Activated naive CD8-positive, alpha-beta T cell treated with anti-CD3 and anti-CD28 coated beads for 36 hours (primary cell): ENCODE measurements around the gene PABPN1L. TPM values are rescaled to one million over a fixed set of nuclear protein-coding genes. Genes with fewer than 3 reads are reported as not detected.
"Not testable (repeated sequence)": the region's sequence is repeated elsewhere in the genome, so short reads cannot be mapped to it uniquely, and the experiment has no call there.

ENCODE experiments used
- DNase-seq: peaks from one replicate; pipeline ENCODE4 v3.0.0; 2021
- H3K27ac Mint-ChIP-seq: one replicate; pipeline ENCODE4 v1.8.0; 2022; ENCODE audit warnings: mild to moderate bottlenecking, moderate library complexity, mixed read lengths
- H3K27me3 Mint-ChIP-seq: one replicate; pipeline ENCODE4 v1.8.0; 2022; ENCODE audit warnings: mild to moderate bottlenecking, mixed read lengths
- H3K36me3 Mint-ChIP-seq: one replicate; pipeline ENCODE4 v1.8.0; 2021; ENCODE audit warnings: mild to moderate bottlenecking, mixed read lengths
- H3K4me1 Mint-ChIP-seq: one replicate; pipeline ENCODE4 v1.8.0; 2021; ENCODE audit warnings: mixed read lengths
- H3K4me3 Mint-ChIP-seq: one replicate; pipeline ENCODE4 v1.8.0; 2022; ENCODE audit warnings: mild to moderate bottlenecking, moderate library complexity, mixed read lengths
- H3K9me3 Mint-ChIP-seq: one replicate; pipeline ENCODE4 v1.8.0; 2022; ENCODE audit warnings: mixed read lengths
- total RNA-seq, 2 experiments: library from RNA; stranded (reverse); gene quantifications; one replicate each; pipeline ENCODE4 v1.2.3, GENCODE V29; 2021

The PABPN1L gene
- total RNA-seq, 2 experiments from 2014 or later = not detected

GRCh38 chr16:88893127-88893968 is 26.9 kb upstream of the PABPN1L start:
- no peaks in the 10 kb centered on the region for H3K27me3 Mint-ChIP-seq
- H3K27ac Mint-ChIP-seq = no peak overlapping the region
- no peaks in the 10 kb centered on the region for H3K36me3 Mint-ChIP-seq
- no peak overlapping the region for H3K4me3 Mint-ChIP-seq
- H3K4me1 Mint-ChIP-seq = peaks cover 1% of the 10 kb centered on the region
- H3K9me3 Mint-ChIP-seq = peaks cover 2% of the 10 kb centered on the region
- no peak for DNase-seq

DNA sequence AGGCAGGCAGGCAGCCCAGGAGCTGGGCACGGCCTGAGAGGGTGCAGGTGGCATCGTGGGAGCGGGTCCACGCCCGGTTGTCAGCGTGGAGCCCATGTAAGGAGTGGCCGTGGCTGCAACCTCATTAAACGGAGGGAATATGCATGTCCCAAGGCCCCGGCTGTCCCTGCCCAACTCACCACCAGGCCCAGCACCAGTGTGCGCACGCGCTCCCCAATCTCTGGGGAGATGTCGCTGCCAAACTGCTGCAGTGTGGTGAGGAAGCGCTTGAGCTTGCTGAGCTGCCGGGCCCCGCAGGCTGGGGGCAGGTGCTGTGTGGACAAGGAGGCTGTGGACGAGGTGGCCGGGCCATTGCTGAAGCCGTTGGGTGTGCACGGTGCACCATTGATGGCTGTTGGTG is 25.6 kb upstream of the PABPN1L start:
- no peak for DNase-seq
- H3K27me3 Mint-ChIP-seq = no peaks in the 10 kb centered on the region
- H3K9me3 Mint-ChIP-seq = peaks cover 2% of the 10 kb centered on the region
- H3K36me3 Mint-ChIP-seq = no peaks in the 10 kb centered on the region
- H3K4me1 Mint-ChIP-seq = peaks cover 1% of the 10 kb centered on the region
- H3K27ac Mint-ChIP-seq = no peak overlapping the region
- H3K4me3 Mint-ChIP-seq = no peak overlapping the region

DNA sequence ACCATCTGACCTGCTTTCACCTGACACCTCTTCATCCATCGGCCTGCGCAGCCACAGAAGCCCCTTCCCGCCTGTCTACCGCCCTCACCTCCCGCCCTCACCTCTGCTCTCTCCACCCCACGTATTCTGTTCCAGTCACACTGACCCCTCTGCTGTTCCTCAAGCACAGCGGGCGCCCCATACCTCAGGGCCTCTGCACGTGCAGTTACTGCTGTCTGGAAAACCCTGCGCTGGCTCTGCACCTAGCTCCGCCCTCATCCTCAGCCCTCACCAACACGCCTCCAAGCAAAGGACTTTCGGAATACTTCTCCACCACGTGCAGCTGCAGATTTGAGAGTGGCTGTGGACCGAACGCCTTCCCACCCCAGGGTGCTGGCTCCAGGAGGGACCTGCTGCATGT is 24.6 kb upstream of the PABPN1L start:
- Mint-ChIP-seq H3K4me1 (peaks cover 1% of the 10 kb centered on the region), H3K27me3 (no peaks in the 10 kb centered on the region), H3K27ac (no peak overlapping the region), H3K36me3 (no peaks in the 10 kb centered on the region), H3K4me3 (no peak overlapping the region), H3K9me3 (peaks cover 2% of the 10 kb centered on the region)
- no peak for DNase-seq

GRCh38 chr16:88889702-88890352 is 23.4 kb upstream of the PABPN1L start:
- H3K9me3 Mint-ChIP-seq, H3K4me3 Mint-ChIP-seq, H3K4me1 Mint-ChIP-seq, H3K36me3 Mint-ChIP-seq, H3K27ac Mint-ChIP-seq, H3K27me3 Mint-ChIP-seq, DNase-seq: not testable (repeated sequence)

- Mint-ChIP-seq H3K27ac (no peak overlapping the region), H3K36me3 (no peaks in the 10 kb centered on the region), H3K27me3 (no peaks in the 10 kb centered on the region), H3K4me3 (no peak overlapping the region), H3K9me3 (no peaks in the 10 kb centered on the region), H3K4me1 (no peaks in the 10 kb centered on the region)
- no peak for DNase-seq
Observed at GRCh38 chr16:88888461-88889387, 22.3 kb upstream of the PABPN1L start.

DNA sequence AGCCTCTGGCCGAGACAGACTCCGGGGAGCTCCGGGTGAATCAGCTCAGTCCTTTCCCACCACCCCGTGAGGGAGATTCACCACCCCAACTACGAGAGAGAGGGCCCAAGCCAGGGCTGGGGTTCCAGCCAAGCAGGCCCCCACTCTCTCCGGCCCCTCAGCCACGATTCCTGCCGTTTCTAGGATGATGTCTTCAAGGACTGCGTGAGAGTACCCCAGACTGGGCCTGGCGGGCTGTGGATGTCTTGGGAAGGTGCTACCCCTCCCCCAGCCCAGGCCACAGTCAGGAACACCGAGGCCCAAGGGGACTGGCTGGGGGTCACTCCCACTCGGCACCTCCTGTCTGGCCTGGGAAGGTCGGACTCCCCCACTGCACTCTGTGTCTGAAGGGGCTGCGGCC is 21.6 kb upstream of the PABPN1L start:
- Mint-ChIP-seq H3K27ac (no peak overlapping the region), H3K4me1 (no peaks in the 10 kb centered on the region), H3K4me3 (no peak overlapping the region), H3K9me3 (no peaks in the 10 kb centered on the region), H3K27me3 (no peaks in the 10 kb centered on the region), H3K36me3 (no peaks in the 10 kb centered on the region)
- no peak for DNase-seq

GRCh38 chr16:88886845-88887521 is 20.5 kb upstream of the PABPN1L start:
- no peak overlapping the region for H3K4me3 Mint-ChIP-seq
- no peak for DNase-seq
- H3K27me3 Mint-ChIP-seq = no peaks in the 10 kb centered on the region
- peaks cover 1% of the 10 kb centered on the region for H3K9me3 Mint-ChIP-seq
- no peaks in the 10 kb centered on the region for H3K36me3 Mint-ChIP-seq
- no peak overlapping the region for H3K27ac Mint-ChIP-seq
- no peaks in the 10 kb centered on the region for H3K4me1 Mint-ChIP-seq

DNA sequence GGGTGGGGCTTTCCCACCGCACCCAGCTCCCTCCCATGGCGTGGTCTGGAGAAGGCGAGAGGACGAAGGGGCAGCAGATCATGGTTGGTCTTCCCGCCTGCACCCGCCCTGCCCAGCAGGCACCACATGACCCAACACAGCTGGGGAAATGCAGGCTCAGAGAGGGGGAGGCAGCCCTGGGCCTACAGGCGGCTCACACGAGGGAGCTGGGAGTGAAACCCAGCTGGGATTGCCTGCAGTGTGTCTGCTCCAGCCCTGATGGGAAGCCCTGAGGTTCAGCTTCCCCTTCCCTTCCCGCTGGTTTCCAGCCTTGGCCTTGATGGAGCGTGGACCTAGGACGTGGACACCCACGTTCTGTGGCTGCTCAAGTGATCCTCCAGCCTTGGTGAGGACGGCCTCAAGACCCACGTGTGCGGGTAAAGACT is 20.0 kb upstream of the PABPN1L start:
- Mint-ChIP-seq H3K27ac (no peak overlapping the region), H3K36me3 (no peaks in the 10 kb centered on the region), H3K4me1 (no peaks in the 10 kb centered on the region), H3K4me3 (no peak overlapping the region), H3K27me3 (no peaks in the 10 kb centered on the region), H3K9me3 (peaks cover 1% of the 10 kb centered on the region)
- no peak for DNase-seq

DNA sequence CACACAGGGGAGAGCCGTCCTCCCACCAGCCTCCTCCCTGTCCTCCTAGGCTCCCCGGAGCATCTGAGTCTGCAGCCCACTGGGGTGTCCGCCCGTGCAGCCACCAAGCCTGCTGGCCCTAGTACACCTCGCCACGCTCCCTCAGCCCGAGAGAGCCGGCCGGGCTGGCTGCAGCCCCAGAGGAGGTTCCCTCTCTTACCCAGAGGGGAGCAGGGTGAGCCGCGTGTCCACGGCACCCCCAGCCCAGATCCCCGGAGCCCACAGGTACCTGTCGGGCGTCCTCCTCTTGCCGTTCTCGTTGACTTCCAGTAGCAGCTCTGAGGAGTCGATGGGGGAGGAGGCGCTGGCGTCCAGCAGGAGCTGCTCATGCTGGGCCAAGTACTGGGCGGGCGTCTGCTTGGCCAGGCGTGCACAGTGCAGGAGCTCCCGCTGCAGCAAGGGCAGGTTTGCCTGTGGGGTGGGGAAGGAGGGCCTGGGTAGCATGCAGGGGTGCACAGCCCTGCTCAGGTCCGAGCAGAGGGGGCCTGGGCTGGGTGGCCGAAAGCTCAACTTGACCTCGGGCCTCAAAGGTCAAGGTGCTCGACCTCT is 19.3 kb upstream of the PABPN1L start:
- no peak for DNase-seq
- H3K4me1 Mint-ChIP-seq = no peaks in the 10 kb centered on the region
- H3K27ac Mint-ChIP-seq = no peak overlapping the region
- peaks cover 1% of the 10 kb centered on the region for H3K9me3 Mint-ChIP-seq
- H3K27me3 Mint-ChIP-seq = no peaks in the 10 kb centered on the region
- no peaks in the 10 kb centered on the region for H3K36me3 Mint-ChIP-seq
- no peak overlapping the region for H3K4me3 Mint-ChIP-seq

GRCh38 chr16:88884569-88885271 is 18.3 kb upstream of the PABPN1L start:
- no peaks in the 10 kb centered on the region for H3K4me1 Mint-ChIP-seq
- H3K4me3 Mint-ChIP-seq = no peak overlapping the region
- H3K36me3 Mint-ChIP-seq = no peaks in the 10 kb centered on the region
- no peaks in the 10 kb centered on the region for H3K27me3 Mint-ChIP-seq
- H3K9me3 Mint-ChIP-seq = peaks cover 1% of the 10 kb centered on the region
- no peak overlapping the region for H3K27ac Mint-ChIP-seq
- DNase-seq = no peak

DNA sequence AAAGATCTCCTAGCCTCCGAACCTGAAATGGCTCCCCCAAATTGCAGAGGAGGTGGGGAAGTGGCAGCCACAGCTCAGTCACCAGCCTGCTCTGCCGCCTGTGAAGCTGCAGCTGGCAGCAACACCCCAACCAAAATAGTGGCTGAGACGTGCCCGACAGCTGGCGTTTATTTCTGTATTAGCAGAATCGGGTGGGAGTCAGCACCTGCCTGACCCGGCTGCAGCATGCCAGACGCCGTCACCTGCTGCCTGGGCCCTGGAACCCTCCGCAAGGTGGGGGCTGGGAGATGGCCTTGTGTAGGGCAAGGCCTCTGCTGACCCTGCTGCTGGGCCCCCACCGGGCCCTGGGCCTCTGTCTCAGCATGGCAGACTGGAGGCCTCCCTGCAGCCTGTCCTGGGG is 17.5 kb upstream of the PABPN1L start:
- Mint-ChIP-seq H3K4me1 (no peaks in the 10 kb centered on the region), H3K4me3 (no peak overlapping the region), H3K27ac (no peak overlapping the region), H3K9me3 (peaks cover 1% of the 10 kb centered on the region), H3K36me3 (no peaks in the 10 kb centered on the region), H3K27me3 (no peaks in the 10 kb centered on the region)
- DNase-seq = no peak

GRCh38 chr16:88883117-88883895 is 16.8 kb upstream of the PABPN1L start:
- no peak for DNase-seq
- no peaks in the 10 kb centered on the region for H3K36me3 Mint-ChIP-seq
- H3K4me1 Mint-ChIP-seq = no peaks in the 10 kb centered on the region
- no peaks in the 10 kb centered on the region for H3K27me3 Mint-ChIP-seq
- no peak overlapping the region for H3K27ac Mint-ChIP-seq
- H3K9me3 Mint-ChIP-seq = peaks cover 1% of the 10 kb centered on the region
- H3K4me3 Mint-ChIP-seq = no peak overlapping the region

DNA sequence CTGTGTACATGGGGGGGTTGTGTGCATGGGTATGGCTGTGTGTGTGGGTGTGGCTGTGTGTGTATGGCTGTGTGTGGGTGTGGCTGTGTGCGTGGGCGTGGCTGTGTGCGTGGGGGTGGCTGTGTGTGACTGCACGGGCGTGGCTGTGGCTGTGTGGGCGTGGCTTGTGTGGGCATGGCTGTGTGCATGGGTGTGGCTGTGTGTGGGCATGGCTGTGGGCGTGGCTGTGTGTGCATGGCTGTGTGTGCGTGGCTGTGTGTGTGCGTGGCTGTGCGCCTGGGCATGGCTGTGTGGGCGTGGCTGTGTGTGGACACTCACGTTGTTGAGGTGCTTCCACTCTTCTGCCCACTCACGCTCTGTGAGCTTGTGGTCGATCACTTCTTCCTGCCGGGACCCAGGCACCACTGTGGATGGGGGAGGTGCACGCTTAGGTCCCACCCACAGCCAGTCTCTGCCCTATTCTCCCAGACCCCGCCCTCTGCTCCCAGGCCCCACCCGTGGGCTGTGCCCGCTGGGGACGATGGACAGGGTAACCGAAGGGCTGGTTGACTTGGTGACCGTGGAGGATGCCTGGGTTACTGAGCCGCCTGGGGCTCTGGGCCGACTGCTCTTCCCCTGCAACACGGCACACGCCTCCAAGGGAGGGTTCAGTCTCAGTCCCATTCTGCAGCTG is 16.0 kb upstream of the PABPN1L start:
- peaks cover 1% of the 10 kb centered on the region for H3K9me3 Mint-ChIP-seq
- no peak for DNase-seq
- no peak overlapping the region for H3K4me3 Mint-ChIP-seq
- H3K27ac Mint-ChIP-seq = no peak overlapping the region
- no peaks in the 10 kb centered on the region for H3K36me3 Mint-ChIP-seq
- no peaks in the 10 kb centered on the region for H3K4me1 Mint-ChIP-seq
- no peaks in the 10 kb centered on the region for H3K27me3 Mint-ChIP-seq
